Endothelial cell of umbilical vein (primary cell): ENCODE data around the gene NHSL2. TPM values are rescaled to one million over a fixed set of nuclear protein-coding genes. Genes with fewer than 3 reads are reported as not detected.

Experiments
- BruUV-seq: library from RNA; stranded (reverse); fragments of 400-500 nt; replicated peaks from 2 replicates; lab custom pipeline; 2021; lab: Mats Ljungman, UMichigan
- CTCF ChIA-PET: fragments of 300-600, 350-600 bp; sonication (Branson Sonifier 250); formaldehyde crosslinking; loops from one replicate; lab custom pipeline; 2021; ENCODE audit warnings: antibody characterized with exemption, inconsistent platforms; lab: Charles Lee
- POLR2A ChIA-PET: fragments of 300-600, 350-600 bp; sonication (Branson Sonifier 250); formaldehyde crosslinking; loops from one replicate; lab custom pipeline; 2021; ENCODE audit warnings: antibody characterized with exemption, inconsistent platforms; lab: Charles Lee
- DNase-seq: peaks from one replicate; pipeline ENCODE4 v3.0.0-alpha.2; 2011; ENCODE audit warnings: low read depth, low spot score
- FAIRE-seq: peaks from 2 replicates; lab custom pipeline; 2011; peaks lifted over from hg19 to GRCh38; lab: Jason Lieb, UNC
- H2AFZ ChIP-seq: 2 replicates; pipeline ENCODE4 v1.6.0; 2012; ENCODE audit warnings: low read depth, low read length, control low read depth, inconsistent platforms
- H3K27ac ChIP-seq: 2 replicates; pipeline ENCODE4 v1.5.1; 2011; ENCODE audit warnings: low read depth, mild to moderate bottlenecking, control low read depth, low read length, moderate library complexity; ENCODE audit not compliant: insufficient read depth
- H3K27me3 ChIP-seq, 2 experiments: 2 replicates each; pipeline versions ENCODE4 v1.6.0 to v1.6.1; 2011; ENCODE audit warnings: low read length in 2 of 2, mixed read lengths in 1 of 2; ENCODE audit not compliant: control insufficient read depth in 2 of 2, insufficient read depth in 2 of 2
- H3K36me3 ChIP-seq, 2 experiments: 2 replicates in 1 of 2; 3 replicates in 1 of 2; pipeline ENCODE4 v1.5.1; 2011; ENCODE audit warnings: low read length in 2 of 2, mild to moderate bottlenecking in 1 of 2, moderate library complexity in 1 of 2; ENCODE audit not compliant: control insufficient read depth in 2 of 2, insufficient read depth in 2 of 2; ENCODE audit errors: extremely low read depth in 1 of 2
- H3K4me1 ChIP-seq: 3 replicates; pipeline ENCODE4 v1.5.1; 2011; ENCODE audit warnings: mild to moderate bottlenecking, low read length; ENCODE audit not compliant: control insufficient read depth, insufficient read depth; ENCODE audit errors: extremely low read depth
- H3K4me2 ChIP-seq: 2 replicates; pipeline ENCODE4 v1.6.1; 2011; ENCODE audit warnings: low read length, control low read depth, mixed read lengths; ENCODE audit not compliant: insufficient read depth
- H3K4me3 ChIP-seq, 3 experiments: fragments of 200-600 bp in 1 of 3; sonication (generic), shearing (Covaris generic) in 1 of 3; replicated peaks in 1 of 3; 2 replicates each; pipeline ENCODE4 v1.5.1; 2011 to 2016; ENCODE audit warnings: control low read depth in 3 of 3, low read length in 3 of 3, mild to moderate bottlenecking in 2 of 3, inconsistent platforms in 1 of 3, low read depth in 1 of 3, moderate library complexity in 1 of 3; ENCODE audit not compliant: insufficient read depth in 1 of 3
- H3K79me2 ChIP-seq: 2 replicates; pipeline ENCODE4 v1.6.0; 2012; ENCODE audit warnings: low read length, inconsistent platforms; ENCODE audit not compliant: control insufficient read depth, insufficient read depth
- H3K9ac ChIP-seq: replicated peaks from 2 replicates; pipeline ENCODE3; 2011; ENCODE audit warnings: low read length, control low read depth; ENCODE audit not compliant: insufficient read depth; ENCODE audit errors: extremely low read depth
- H3K9me1 ChIP-seq: replicated peaks from 3 replicates; pipeline ENCODE4 v1.6.0; 2011; ENCODE audit warnings: mild to moderate bottlenecking, low read length; ENCODE audit not compliant: control insufficient read depth, insufficient read depth; ENCODE audit errors: extremely low read depth
- H3K9me3 ChIP-seq: replicated peaks from 2 replicates; pipeline ENCODE4 v1.5.1; 2012; ENCODE audit warnings: low read length, inconsistent platforms; ENCODE audit not compliant: control insufficient read depth, insufficient read depth
- H4K20me1 ChIP-seq: replicated peaks from 2 replicates; pipeline ENCODE3; 2011; ENCODE audit warnings: mild to moderate bottlenecking, low read length; ENCODE audit not compliant: control insufficient read depth, insufficient read depth; ENCODE audit errors: extremely low read depth
- CTCF ChIP-seq, 2 donors: IDR thresholded peaks; 1 replicate in 1 of 2; 2 replicates in 1 of 2; pipeline ENCODE4 v1.5.1; 2011; ENCODE audit warnings: low read length in 2 of 2, mild to moderate bottlenecking in 2 of 2, moderate library complexity in 2 of 2, control low read depth in 1 of 2, inconsistent platforms in 1 of 2, low read depth in 1 of 2; ENCODE audit not compliant: insufficient read depth in 1 of 2; ENCODE audit errors: extremely low read depth in 1 of 2
- EZH2 ChIP-seq: IDR thresholded peaks from 2 replicates; pipeline ENCODE4 v1.6.1; 2012; ENCODE audit warnings: borderline replicate concordance, low read depth, mild to moderate bottlenecking, moderate library complexity, low read length, inconsistent platforms; ENCODE audit not compliant: severe bottlenecking
- FOS ChIP-seq: IDR thresholded peaks from 2 replicates; pipeline ENCODE4 v1.6.1; 2011; ENCODE audit warnings: mild to moderate bottlenecking, low read length, moderate library complexity, borderline replicate concordance; ENCODE audit not compliant: insufficient read depth
- GATA2 ChIP-seq: IDR thresholded peaks from 2 replicates; pipeline ENCODE4 v1.7.0; 2011; ENCODE audit warnings: low read depth, mild to moderate bottlenecking, moderate library complexity, mixed read lengths, low read length; ENCODE audit not compliant: insufficient read length, insufficient read depth
- JUN ChIP-seq: IDR thresholded peaks from 2 replicates; pipeline ENCODE4 v1.6.1; 2011; ENCODE audit warnings: borderline replicate concordance, low read depth; ENCODE audit not compliant: insufficient read length, insufficient read depth
- MAX ChIP-seq: IDR thresholded peaks from 2 replicates; pipeline ENCODE4 v1.6.1; 2011; ENCODE audit not compliant: insufficient read depth, insufficient read length
- MYC ChIP-seq: IDR thresholded peaks from one replicate; pipeline ENCODE4 v1.6.1; 2011; ENCODE audit warnings: mild to moderate bottlenecking, low read depth, low read length
- POLR2A ChIP-seq: IDR thresholded peaks from 2 replicates; pipeline ENCODE4 v1.6.1; 2012; ENCODE audit warnings: low read depth, mild to moderate bottlenecking, control low read depth, low read length
- POLR2AphosphoS5 ChIP-seq: IDR thresholded peaks from 2 replicates; pipeline ENCODE4 v1.6.1; 2012; ENCODE audit warnings: low read depth, mild to moderate bottlenecking, control low read depth, low read length, moderate library complexity; ENCODE audit not compliant: insufficient read depth
- dilution Hi-C: fragments of 300-500 bp; cut with MboI; formaldehyde crosslinking; loops from one replicate; pipeline ENCODE4 v1.15.0; 2019; ENCODE audit warnings: low sequenced_read_pairs; ENCODE audit not compliant: extremely low pct_ligation_motif_present
- intact Hi-C: fragments of 100-400 bp; cut with micrococcal nuclease; formaldehyde crosslinking; loops from one replicate; pipeline ENCODE4 v1.10.0; 2022
- polyA plus RNA-seq, 4 experiments: library from polyadenylated mRNA; depleted of rRNA in 3 of 4; stranded (reverse) in 3 of 4; unstranded in 1 of 4; fragments of >200 nt; gene quantifications; 2 replicates each; pipeline versions ENCODE4 v1.2.1 to v1.2.3, GENCODE V29; 2011 to 2012; ENCODE audit warnings: missing spikeins in 1 of 4
- total RNA-seq: library from RNA; stranded (reverse); gene quantifications from 2 replicates; pipeline ENCODE4 v1.2.3, GENCODE V29; 2021

The NHSL2 gene
- total and polyA plus RNA-seq, 2 donors (not counting 3 experiments of a cell fraction or from before 2014, with no cell fraction given) = 23.5 to 49.9 TPM

GRCh38 chrX:72086995-72087394 lies 176.3 kb downstream of the NHSL2 start:
- H3K4me3 ChIP-seq = no peak overlapping the region
- H2AFZ ChIP-seq = no peak overlapping the region
- no peaks in the 10 kb centered on the region for H3K9me3 ChIP-seq
- no peaks in the 10 kb centered on the region for H3K9me1 ChIP-seq
- H3K79me2 ChIP-seq = peaks cover 72% of the 10 kb centered on the region
- CTCF ChIA-PET = interaction anchor here (0.9 kb wide), 1 partner anchor 65 kb away, joined by 3 read pairs; no protein-coding TSS in a partner anchor
- POLR2A ChIA-PET = no interaction called here
- H3K27me3 ChIP-seq = no peaks in the 10 kb centered on the region
- no peak for DNase-seq
- no peak for FAIRE-seq
- no peaks in the 10 kb centered on the region for H4K20me1 ChIP-seq
- no peak overlapping the region for H3K27ac ChIP-seq
- no TSS peak for BruUV-seq
- no peak overlapping the region for H3K9ac ChIP-seq
- intact Hi-C loops (no loop called here), dilution Hi-C loops (no loop called here)
- no peak overlapping the region for H3K4me2 ChIP-seq
- TF ChIP-seq EZH2 = no peak
- TF ChIP-seq POLR2AphosphoS5 = no peak
- no peak for TF ChIP-seq FOS
- no peak for TF ChIP-seq CTCF (IDR thresholded peaks at IDR 0.05; ENCODE audit: extremely low read depth in 1 of 2, insufficient read depth in 1 of 2, low read depth in 1 of 2, low read length in 2 of 2)
- no peak for TF ChIP-seq MYC
- no peak for TF ChIP-seq JUN
- no peak for TF ChIP-seq GATA2
- TF ChIP-seq POLR2A = no peak
- no peak for TF ChIP-seq MAX
- no peaks in the 10 kb centered on the region for H3K36me3 ChIP-seq
- H3K4me1 ChIP-seq = peaks cover 9% of the 10 kb centered on the region
